Hypothalamus (tissue), 51 donors: ENCODE results near the gene ATP6V1D.
A peak's percentile ranks its signal among the peaks of the same experiment; 100 is the strongest.
"Not testable (repeated sequence)": the region's sequence is repeated elsewhere in the genome, so short reads cannot be mapped to it uniquely, and the experiment has no call there.

Experiments
- DNase-seq, 51 donors: peaks; one replicate each; lab custom pipeline; 2025; lab: John Stamatoyannopoulos, UW

ATP6V1D gene

GRCh38 chr14:67359775-67360469, at the start of gene ATP6V1D, which contains the start of gene EIF2S1:
TSS of gene ATP6V1D (minus strand) at chr14:67359804. CDS start at chr14:67359698, 106 bp downstream.
TSS of gene EIF2S1 (plus strand) at chr14:67360328. CDS start at chr14:67364768, 4,440 bp downstream.
- peak; percentile 94 to 100 (median 99) for DNase-seq

GRCh38 chr14:67408122-67408801, 48.7 kb upstream of the ATP6V1D start:
- DNase-seq, result not testable (repeated sequence)

- DNase-seq, result no peak
These were observed 46.2 kb upstream of the ATP6V1D start for GRCh38 chr14:67405771-67406170.

- DNase-seq, result no peak
These were observed 40.8 kb upstream of the ATP6V1D start for GRCh38 chr14:67400434-67400833.

GRCh38 chr14:67397536-67397935, 37.9 kb upstream of the ATP6V1D start:
- DNase-seq, result no peak

- DNase-seq, result no peak
These were observed 36.9 kb upstream of the ATP6V1D start for GRCh38 chr14:67396381-67396970.

- no peak for DNase-seq
These were observed 36.2 kb upstream of the ATP6V1D start for GRCh38 chr14:67395876-67396189.

GRCh38 chr14:67395086-67395875, 35.7 kb upstream of the ATP6V1D start:
- DNase-seq, result no peak

GRCh38 chr14:67393689-67394088, 34.1 kb upstream of the ATP6V1D start:
- no peak for DNase-seq

- no peak for DNase-seq
These were observed 33.2 kb upstream of the ATP6V1D start for GRCh38 chr14:67392800-67393199.

- DNase-seq, result no peak
These were observed 32.5 kb upstream of the ATP6V1D start for GRCh38 chr14:67392123-67392522.

GRCh38 chr14:67391268-67391667, 31.7 kb upstream of the ATP6V1D start:
- no peak for DNase-seq

GRCh38 chr14:67389811-67390534, 30.4 kb upstream of the ATP6V1D start:
- no peak for DNase-seq

- DNase-seq, result no peak
These were observed 29.7 kb upstream of the ATP6V1D start for GRCh38 chr14:67389275-67389674.

GRCh38 chr14:67387195-67387594, 27.6 kb upstream of the ATP6V1D start:
- no peak for DNase-seq

- DNase-seq, result no peak
These were observed 26.0 kb upstream of the ATP6V1D start for GRCh38 chr14:67385618-67386017.

- DNase-seq, result no peak
These were observed 25.5 kb upstream of the ATP6V1D start for GRCh38 chr14:67385120-67385519.

- DNase-seq, result no peak
These were observed 18.3 kb upstream of the ATP6V1D start for GRCh38 chr14:67377916-67378315.

- no peak for DNase-seq
These were observed 13.7 kb upstream of the ATP6V1D start for GRCh38 chr14:67373347-67373746.

GRCh38 chr14:67372833-67373232, 13.2 kb upstream of the ATP6V1D start:
- no peak for DNase-seq
